HFFc6 (cell line): ENCODE measurements around the gene STIM2. TPM values are rescaled to one million over a fixed set of nuclear protein-coding genes. Genes with fewer than 3 reads are reported as not detected.
A peak's percentile ranks its signal among the peaks of the same experiment; 100 is the strongest.

ENCODE experiments used
- DNase-seq: peaks from one replicate; pipeline ENCODE4 v3.0.0-alpha.2; 2018
- H3K27ac Mint-ChIP-seq: 2 replicates; pipeline ENCODE4 v1.8.0; 2020; ENCODE audit warnings: mild to moderate bottlenecking, mixed read lengths
- H3K27me3 Mint-ChIP-seq: 2 replicates; pipeline ENCODE4 v1.8.0; 2021; ENCODE audit warnings: mild to moderate bottlenecking, moderate library complexity, mixed read lengths; ENCODE audit not compliant: insufficient read depth
- H3K36me3 Mint-ChIP-seq: 2 replicates; pipeline ENCODE4 v1.8.0; 2021; ENCODE audit warnings: low read depth, mixed read lengths
- H3K4me1 Mint-ChIP-seq: 2 replicates; pipeline ENCODE4 v1.8.0; 2020; ENCODE audit warnings: low read depth, mixed read lengths
- H3K4me3 Mint-ChIP-seq: 2 replicates; pipeline ENCODE4 v1.8.0; 2020; ENCODE audit warnings: mild to moderate bottlenecking, moderate library complexity, mixed read lengths
- H3K9me3 Mint-ChIP-seq: 2 replicates; pipeline ENCODE4 v1.8.0; 2020; ENCODE audit warnings: mild to moderate bottlenecking, mixed read lengths
- total RNA-seq, 6 experiments: library from RNA; stranded (reverse); fragmentation: NEBNext Ultra II Directional; extraction: Animal tissue kit (Norgen Biotek cat#: 25700); gene quantifications; 2 replicates in 1 of 6; 3 replicates in 5 of 6; pipeline ENCODE4 v1.2.3, GENCODE V29; 2021
- TF ChIP-seq, protein P1 (sequence below): fragments of 200-600 bp; sonication (generic); IDR thresholded peaks from 2 replicates; pipeline ENCODE4 v1.5.0; 2021; ENCODE audit warnings: antibody characterized with exemption, mild to moderate bottlenecking

The STIM2 gene
- total RNA-seq, 6 experiments from 2014 or later = 13.7 to 17.1 (median 16.0) TPM

DNA sequence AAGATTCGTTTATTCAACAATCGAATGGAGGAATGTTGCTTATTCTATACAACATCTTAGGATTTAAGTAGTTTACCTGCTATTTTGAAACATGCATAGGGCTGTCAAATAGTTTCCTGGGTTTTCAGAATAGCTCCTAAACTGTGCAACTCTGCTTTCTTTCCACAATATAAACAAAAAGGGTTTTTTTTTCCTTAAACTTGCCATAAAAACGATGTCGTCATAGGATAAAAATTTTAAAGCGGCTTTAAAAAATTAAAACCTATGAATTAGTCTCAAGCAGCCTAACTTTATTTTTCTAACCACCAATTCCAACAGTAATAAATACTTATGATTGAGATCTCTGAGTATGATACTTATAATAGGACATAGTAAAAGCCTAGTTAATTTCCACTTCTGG lies 21.6 kb upstream of the STIM2 start:
- Mint-ChIP-seq H3K36me3 (no peaks in the 10 kb centered on the region), H3K4me1 (peaks cover 20% of the 10 kb centered on the region), H3K4me3 (peak overlapping the region; percentile 3; the same call in 1 of the 2 replicates), H3K27ac (no peak overlapping the region), H3K9me3 (no peaks in the 10 kb centered on the region), H3K27me3 (peaks cover 15% of the 10 kb centered on the region)
- TF ChIP-seq, protein P1, sequence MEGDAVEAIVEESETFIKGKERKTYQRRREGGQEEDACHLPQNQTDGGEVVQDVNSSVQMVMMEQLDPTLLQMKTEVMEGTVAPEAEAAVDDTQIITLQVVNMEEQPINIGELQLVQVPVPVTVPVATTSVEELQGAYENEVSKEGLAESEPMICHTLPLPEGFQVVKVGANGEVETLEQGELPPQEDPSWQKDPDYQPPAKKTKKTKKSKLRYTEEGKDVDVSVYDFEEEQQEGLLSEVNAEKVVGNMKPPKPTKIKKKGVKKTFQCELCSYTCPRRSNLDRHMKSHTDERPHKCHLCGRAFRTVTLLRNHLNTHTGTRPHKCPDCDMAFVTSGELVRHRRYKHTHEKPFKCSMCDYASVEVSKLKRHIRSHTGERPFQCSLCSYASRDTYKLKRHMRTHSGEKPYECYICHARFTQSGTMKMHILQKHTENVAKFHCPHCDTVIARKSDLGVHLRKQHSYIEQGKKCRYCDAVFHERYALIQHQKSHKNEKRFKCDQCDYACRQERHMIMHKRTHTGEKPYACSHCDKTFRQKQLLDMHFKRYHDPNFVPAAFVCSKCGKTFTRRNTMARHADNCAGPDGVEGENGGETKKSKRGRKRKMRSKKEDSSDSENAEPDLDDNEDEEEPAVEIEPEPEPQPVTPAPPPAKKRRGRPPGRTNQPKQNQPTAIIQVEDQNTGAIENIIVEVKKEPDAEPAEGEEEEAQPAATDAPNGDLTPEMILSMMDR = no peak
- peak; percentile 9 for DNase-seq

DNA sequence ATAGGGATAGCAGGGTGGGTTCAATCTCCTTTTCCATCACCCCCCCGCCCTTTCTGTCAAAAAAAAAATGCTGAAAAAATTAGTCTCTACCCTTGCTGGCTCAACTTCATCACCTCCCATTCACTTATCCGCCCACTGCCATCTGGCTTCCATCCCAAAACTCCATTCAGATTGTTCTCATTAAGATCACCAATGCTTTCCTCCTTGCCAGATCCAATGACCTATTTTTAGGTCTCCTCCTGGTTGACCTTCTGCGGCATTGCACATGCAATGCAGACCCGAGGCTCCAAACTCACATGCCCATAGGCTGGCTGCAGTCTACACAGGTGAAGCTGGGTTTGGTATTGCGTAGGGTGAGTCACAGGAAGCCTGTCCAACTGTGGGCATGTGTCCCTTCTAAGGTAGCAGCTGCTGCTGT lies 21.1 kb upstream of the STIM2 start:
- peaks cover 20% of the 10 kb centered on the region for H3K4me1 Mint-ChIP-seq
- H3K27ac Mint-ChIP-seq = no peak overlapping the region; the same call in 1 of the 2 replicates
- no peaks in the 10 kb centered on the region for H3K9me3 Mint-ChIP-seq
- H3K27me3 Mint-ChIP-seq = peaks cover 15% of the 10 kb centered on the region
- DNase-seq = no peak
- TF ChIP-seq, protein P1 = no peak
- no peaks in the 10 kb centered on the region for H3K36me3 Mint-ChIP-seq
- H3K4me3 Mint-ChIP-seq = peak overlapping the region; percentile 3

DNA sequence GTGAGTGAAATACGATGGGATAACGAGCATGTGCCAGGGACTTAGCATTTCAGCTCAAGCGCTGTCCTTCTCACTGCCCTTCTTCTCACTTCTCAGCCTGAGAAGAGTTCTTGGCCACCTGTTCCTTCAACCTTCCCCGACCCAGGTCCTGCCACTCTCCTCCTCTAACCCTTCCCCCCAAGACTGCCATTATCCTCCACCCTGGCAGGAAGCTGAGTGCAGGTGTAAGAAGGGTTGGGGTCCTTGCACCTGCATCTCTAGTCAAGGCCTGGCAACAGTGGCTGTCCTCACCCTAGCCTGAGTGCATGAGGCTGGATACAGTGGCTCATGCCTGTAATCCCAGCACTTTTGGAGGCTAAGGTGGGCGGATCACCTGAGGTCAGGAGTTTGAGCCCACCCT lies 19.9 kb upstream of the STIM2 start:
- H3K27ac Mint-ChIP-seq = no peak overlapping the region
- peaks cover 20% of the 10 kb centered on the region for H3K4me1 Mint-ChIP-seq
- H3K27me3 Mint-ChIP-seq = peaks cover 15% of the 10 kb centered on the region
- no peaks in the 10 kb centered on the region for H3K9me3 Mint-ChIP-seq
- TF ChIP-seq, protein P1 = no peak
- no peaks in the 10 kb centered on the region for H3K36me3 Mint-ChIP-seq
- no peak for DNase-seq
- no peak overlapping the region for H3K4me3 Mint-ChIP-seq

DNA sequence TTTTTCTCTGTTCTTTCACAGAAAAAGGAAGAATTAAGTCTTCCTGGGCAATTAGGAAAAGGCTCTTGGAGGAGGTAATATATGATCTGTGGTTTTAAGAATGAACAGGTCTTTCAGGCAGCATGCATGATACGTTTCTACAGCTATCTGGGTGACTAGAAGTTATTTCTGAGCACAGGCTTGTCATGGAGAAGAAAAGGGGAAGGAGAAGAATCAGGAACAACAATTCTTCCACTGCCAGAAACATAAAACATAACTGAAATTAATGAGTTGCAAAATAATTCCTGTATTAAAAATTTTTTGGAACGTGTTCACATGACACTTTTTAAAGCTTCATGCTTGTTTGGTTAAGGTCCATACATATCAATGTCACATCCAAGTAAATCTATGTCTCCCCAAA lies 17.7 kb upstream of the STIM2 start:
- TF ChIP-seq, protein P1 = no peak
- Mint-ChIP-seq H3K4me1 (peaks cover 20% of the 10 kb centered on the region), H3K27me3 (peaks cover 18% of the 10 kb centered on the region), H3K36me3 (no peaks in the 10 kb centered on the region), H3K9me3 (no peaks in the 10 kb centered on the region), H3K27ac (no peak overlapping the region), H3K4me3 (no peak overlapping the region)
- no peak for DNase-seq

DNA sequence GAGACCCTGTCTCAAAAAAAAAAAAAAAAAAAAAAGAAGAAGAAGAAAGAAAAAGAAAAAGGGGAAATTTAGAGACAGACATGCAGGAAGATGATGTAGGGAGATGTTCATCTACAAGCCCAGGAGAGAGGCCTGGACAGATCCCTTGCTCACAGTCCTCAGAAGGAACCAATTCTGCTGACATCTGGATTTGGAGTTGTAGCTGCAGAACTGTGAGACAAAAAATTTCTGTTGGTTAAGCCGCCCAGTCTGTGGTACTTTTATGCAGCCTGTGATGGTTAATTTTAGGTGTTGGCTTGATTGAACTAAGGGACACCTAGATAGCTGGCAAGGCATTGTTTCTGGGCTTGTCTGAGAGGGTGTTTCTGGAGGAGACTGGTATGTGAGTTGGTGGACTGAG lies 10.1 kb upstream of the STIM2 start:
- H3K4me3 Mint-ChIP-seq = no peak overlapping the region
- no peaks in the 10 kb centered on the region for H3K36me3 Mint-ChIP-seq
- H3K4me1 Mint-ChIP-seq = no peaks in the 10 kb centered on the region
- H3K27ac Mint-ChIP-seq = no peak overlapping the region
- DNase-seq = no peak
- H3K9me3 Mint-ChIP-seq = no peaks in the 10 kb centered on the region
- TF ChIP-seq, protein P1 = no peak
- H3K27me3 Mint-ChIP-seq = peaks cover 15% of the 10 kb centered on the region

DNA sequence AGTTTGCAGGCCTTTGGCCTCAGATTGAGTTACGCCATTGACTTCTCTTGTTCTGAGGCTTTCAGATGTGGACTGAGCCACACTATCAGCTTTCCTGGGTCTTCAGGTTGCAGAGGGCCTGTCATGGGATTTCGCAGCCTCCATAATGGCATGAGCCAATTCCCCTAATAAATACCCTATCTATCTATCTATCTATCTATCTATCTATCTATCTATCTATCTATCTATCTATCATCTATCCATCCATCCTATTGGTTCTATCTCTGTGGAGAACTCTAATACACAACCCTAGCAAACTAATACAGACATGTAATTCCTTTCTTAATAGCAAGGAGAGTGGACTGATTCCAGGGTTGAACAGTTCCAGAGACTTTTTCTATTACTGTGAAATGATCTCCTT lies 9.5 kb upstream of the STIM2 start:
- Mint-ChIP-seq H3K36me3 (no peaks in the 10 kb centered on the region), H3K9me3 (no peaks in the 10 kb centered on the region), H3K4me1 (no peaks in the 10 kb centered on the region), H3K4me3 (no peak overlapping the region), H3K27me3 (peaks cover 14% of the 10 kb centered on the region), H3K27ac (no peak overlapping the region)
- DNase-seq = no peak
- TF ChIP-seq, protein P1 = no peak
